D721Med (cell line): ENCODE measurements around the gene HCCS.

Source experiments
- DNase-seq: peaks from one replicate; pipeline ENCODE4 v3.0.0; 2011; ENCODE audit warnings: low spot score; ENCODE audit not compliant: insufficient read length
- FAIRE-seq: peaks from 2 replicates; lab custom pipeline; 2011; peaks lifted over from hg19 to GRCh38; lab: Jason Lieb, UNC
- TF ChIP-seq, protein P1 (sequence below): IDR thresholded peaks from 2 replicates; pipeline ENCODE4 v1.5.1; 2012; ENCODE audit warnings: mild to moderate bottlenecking, control low read depth; ENCODE audit not compliant: insufficient read depth; ENCODE audit errors: missing control alignments

Gene HCCS

GRCh38 chrX:11138498-11139390 lies 27.6 kb downstream of the HCCS start:
- FAIRE-seq (no peak), DNase-seq (no peak)
- TF ChIP-seq, protein P1, sequence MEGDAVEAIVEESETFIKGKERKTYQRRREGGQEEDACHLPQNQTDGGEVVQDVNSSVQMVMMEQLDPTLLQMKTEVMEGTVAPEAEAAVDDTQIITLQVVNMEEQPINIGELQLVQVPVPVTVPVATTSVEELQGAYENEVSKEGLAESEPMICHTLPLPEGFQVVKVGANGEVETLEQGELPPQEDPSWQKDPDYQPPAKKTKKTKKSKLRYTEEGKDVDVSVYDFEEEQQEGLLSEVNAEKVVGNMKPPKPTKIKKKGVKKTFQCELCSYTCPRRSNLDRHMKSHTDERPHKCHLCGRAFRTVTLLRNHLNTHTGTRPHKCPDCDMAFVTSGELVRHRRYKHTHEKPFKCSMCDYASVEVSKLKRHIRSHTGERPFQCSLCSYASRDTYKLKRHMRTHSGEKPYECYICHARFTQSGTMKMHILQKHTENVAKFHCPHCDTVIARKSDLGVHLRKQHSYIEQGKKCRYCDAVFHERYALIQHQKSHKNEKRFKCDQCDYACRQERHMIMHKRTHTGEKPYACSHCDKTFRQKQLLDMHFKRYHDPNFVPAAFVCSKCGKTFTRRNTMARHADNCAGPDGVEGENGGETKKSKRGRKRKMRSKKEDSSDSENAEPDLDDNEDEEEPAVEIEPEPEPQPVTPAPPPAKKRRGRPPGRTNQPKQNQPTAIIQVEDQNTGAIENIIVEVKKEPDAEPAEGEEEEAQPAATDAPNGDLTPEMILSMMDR = no peak

- DNase-seq = no peak
- peak; percentile 25 for FAIRE-seq
- TF ChIP-seq, protein P1 = peak; percentile 59
Observed at GRCh38 chrX:11143931-11144678, 33.0 kb downstream of the HCCS start.

DNA sequence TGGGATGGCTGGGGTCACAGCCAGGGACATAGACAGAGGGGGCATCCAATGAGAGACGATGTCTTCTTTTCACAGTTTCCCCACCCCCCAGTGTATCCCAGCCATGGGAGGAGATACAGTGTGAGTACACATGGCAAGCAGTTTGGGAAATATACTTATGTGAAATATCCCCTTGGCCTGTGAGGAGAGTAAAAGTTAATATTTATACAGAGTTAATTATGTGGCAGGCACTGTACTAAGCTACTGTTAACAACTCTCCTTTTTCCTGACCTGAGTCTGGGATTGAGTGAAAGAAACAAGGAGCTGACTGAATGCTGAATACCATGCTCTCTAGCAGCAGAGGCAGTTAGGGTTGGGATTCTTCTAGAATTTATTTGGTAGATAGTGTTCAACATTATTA lies 35.3 kb downstream of the HCCS start:
- FAIRE-seq (no peak), DNase-seq (no peak)
- TF ChIP-seq, protein P1 = no peak

DNA sequence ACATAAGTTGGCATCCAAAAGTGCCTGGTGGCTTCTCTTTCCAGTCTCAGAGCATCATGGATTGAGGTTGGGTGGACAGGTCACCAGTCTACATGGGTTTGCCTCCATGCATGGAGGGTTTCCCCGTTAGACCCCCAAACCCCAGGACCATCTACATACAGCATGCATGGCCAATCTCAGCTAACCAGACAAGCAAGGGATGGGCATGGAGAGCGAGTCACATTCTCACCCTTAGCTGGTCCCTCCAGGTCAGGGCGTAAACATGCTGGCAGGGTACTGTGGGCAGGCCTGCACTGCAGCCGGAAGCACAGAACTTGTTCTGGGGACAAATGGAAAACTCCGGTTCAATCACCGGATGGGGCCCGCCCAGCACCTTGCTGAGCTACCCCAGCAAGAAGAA lies 37.3 kb downstream of the HCCS start:
- TF ChIP-seq, protein P1 = no peak
- no peak for FAIRE-seq

GRCh38 chrX:11151799-11152559 lies 40.8 kb downstream of the HCCS start:
- DNase-seq (no peak), FAIRE-seq (no peak)
- TF ChIP-seq, protein P1 = no peak

More for the DNA sequence above, 37.3 kb downstream of the HCCS start:
- no peak for DNase-seq

DNA sequence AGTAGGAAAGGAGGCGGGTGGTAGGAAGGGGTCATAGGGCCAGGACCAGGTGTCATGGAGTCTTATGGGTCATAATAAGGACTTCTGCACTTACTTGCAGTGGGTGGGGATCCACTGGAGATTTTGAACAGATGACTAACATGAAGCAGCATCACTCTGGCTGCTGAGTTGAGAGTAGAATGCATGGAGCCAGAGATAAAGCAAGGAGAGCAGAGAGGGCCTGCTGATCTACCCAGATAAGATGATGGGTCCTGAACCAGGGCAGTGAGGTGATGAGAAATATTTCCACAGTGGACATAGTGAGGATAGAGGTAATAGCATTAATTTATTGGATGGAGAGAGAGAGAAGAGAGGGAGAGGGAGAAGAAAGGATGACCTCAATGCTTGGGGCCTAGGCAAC lies 48.0 kb downstream of the HCCS start:
- FAIRE-seq = no peak
- no peak for DNase-seq
- TF ChIP-seq, protein P1 = no peak
